Right ventricle myocardium superior (tissue), 1 donor: Measurements from ENCODE around the gene CDH2. TPM values are rescaled to one million over a fixed set of nuclear protein-coding genes. Genes with fewer than 3 reads are reported as not detected.

Experiments
- ATAC-seq: fragments of 200-7000 bp; cut with Tn5 transposase; one replicate; pipeline ENCODE4 v1.9.1; 2020; ENCODE audit warnings: mild to moderate bottlenecking; ENCODE audit not compliant: poor library complexity
- DNase-seq: peaks from one replicate; pipeline ENCODE4 v3.0.0-alpha.2; 2020
- intact Hi-C: fragments of 100-400 bp; cut with DNase I; formaldehyde crosslinking; loops from one replicate; pipeline ENCODE4 v1.11.2; 2022
- total RNA-seq: library from RNA; stranded (reverse); fragmentation: NEBNext Ultra II Directional; extraction: Animal tissue kit (Norgen Biotek cat#: 25700); gene quantifications from one replicate; pipeline ENCODE4 v1.2.1, GENCODE V29; 2021
- donor health status: DM: no; HTN: yes; CAD: no; lungs with severe emphysema.

The CDH2 gene
- total RNA-seq, 1 donor from 2014 or later, result 308 TPM

DNA sequence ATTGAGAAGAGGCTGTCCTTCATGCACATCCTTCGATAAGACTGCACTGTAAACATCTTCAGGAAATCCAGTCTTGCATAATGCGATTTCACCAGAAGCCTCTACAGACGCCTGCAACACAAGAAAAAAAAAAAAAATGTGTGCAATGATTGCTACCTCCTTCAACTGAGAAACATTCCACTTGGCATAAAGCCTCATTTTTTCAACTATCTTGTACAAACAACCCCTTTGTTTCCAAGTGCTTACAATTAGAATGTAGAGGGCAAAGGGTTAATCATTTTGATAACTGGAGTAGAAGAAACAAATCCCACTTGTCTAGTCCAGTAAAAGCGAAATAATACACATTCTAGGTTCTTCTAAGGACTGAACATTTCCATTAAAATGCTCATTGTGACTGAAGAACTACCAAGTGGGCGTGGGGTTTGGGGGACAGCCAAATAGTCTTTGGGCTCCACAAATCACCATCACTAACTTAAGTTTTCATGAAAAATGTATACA lies 29.2 kb downstream of the CDH2 start:
- DNase-seq, result no peak
- intact Hi-C loops, result no loop called here
- ATAC-seq, result no peak

DNA sequence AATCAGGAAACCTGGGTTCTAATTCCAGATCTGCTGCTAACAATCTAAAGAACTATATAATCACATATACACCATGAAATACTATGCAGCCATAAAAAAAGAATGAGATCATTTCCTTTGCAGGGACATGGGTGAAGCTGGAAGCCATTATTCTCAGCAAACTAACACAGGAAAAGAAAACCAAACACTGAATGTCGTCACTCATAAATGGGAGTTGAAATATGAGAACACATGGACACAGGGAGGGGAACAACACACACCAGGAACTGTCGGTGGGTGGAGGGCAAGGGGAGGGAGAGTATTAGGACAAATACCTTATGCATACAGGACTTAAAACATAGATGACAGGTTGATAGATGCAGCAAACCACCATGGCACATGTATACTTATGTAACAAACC lies 33.2 kb downstream of the CDH2 start:
- no peak for ATAC-seq
- DNase-seq, result no peak
- intact Hi-C loops, result no loop called here

DNA sequence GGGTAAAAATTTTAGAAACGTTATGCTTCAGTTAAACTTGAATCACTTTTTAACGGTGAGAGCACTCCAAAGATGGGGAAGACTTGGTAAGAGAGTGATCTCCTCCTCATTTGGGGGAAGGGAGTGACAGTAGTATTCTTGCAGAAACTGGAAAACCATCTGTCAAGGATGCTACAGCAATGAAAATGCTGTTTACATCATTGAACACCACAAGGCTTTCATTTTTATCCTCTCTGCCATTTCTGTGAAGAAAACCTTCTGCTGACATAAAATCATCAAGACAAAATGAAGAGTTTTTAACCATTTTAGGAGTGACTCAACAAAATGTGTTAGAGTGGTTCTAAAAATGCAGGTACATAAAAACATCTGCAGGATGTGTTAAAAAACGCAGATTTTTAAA lies 38.1 kb downstream of the CDH2 start:
- intact Hi-C loops, result no loop called here
- no peak for DNase-seq
- ATAC-seq, result no peak

DNA sequence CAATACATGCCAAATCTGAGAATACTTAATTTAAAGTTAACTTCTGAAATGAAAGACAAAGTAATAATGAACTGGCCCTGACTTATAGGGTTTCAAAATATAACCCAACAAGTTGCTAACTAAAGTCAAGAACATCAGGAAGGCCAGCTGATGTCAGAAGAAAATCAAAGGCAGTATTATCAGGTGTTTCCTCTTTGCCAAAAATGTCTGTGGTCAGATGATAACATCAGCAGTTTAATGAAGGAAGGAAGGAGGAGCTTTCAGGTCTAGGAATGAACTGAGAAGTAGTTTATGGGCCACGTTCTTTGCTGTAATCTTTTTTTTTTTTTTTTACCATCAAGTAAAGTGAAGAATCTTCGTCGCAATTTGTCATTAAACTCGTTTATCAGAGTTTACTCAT lies 40.9 kb downstream of the CDH2 start:
- ATAC-seq, result no peak
- intact Hi-C loops, result no loop called here
- DNase-seq, result no peak

DNA sequence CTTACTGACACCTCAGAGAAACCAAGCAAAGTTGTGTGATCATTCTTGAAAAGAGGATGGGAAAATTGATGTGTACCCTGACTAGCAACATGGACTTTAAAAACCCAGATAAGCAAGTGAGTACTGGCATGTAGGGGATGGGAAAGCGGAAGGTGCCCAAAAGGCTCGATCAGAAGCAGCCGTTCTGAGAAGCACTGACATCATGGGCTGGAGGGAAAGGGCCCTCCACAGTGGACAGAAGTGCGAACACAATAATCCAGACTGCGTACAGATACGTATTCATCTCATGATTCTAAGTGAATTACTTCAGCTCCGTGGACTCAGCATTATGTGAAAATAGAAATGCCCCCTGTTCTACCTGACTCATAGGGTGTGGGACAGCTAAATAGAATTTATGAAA lies 42.2 kb downstream of the CDH2 start:
- intact Hi-C loops, result no loop called here
- no peak for DNase-seq
- peak; percentile 61 for ATAC-seq

DNA sequence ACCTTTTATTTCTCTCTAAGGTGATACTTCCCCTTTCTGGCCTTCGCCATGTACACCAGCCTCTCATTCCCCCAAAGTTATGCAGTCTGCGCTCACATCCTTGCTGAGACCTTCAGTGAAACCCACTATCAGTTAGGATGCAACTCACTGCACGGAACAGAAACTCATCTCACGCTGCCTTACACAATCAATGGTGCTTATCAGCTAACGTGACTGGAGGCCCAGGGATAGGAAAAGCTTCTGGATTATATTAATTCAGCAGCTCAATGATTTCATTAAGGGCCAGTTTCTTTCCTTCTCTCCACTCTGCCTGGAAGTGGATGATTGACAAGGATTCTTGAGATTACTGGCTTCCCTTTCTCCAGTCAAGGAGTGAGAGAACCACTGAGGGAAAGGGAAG lies 44.8 kb downstream of the CDH2 start:
- DNase-seq (no peak), ATAC-seq (no peak)
- intact Hi-C loops, result no loop called here

DNA sequence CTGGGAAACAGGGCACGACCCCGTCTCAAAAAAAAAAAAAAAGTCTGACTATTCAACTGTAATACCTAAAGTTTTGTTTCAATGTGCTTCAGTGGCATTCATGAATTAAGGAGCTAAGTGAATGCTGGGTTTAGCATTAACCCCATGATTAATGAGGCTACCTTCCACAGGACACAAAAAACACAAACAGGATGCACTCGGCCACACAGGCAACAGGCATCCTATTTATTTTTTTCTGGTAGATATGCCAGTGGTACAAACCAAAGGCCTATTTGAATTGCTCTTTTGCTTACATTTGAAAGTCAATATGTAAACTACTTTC lies 48.3 kb downstream of the CDH2 start:
- intact Hi-C loops, result loop anchor here (5.0 kb wide), 1 partner anchor 39 kb away; no protein-coding TSS in a partner anchor
- ATAC-seq, result no peak
- DNase-seq, result no peak

DNA sequence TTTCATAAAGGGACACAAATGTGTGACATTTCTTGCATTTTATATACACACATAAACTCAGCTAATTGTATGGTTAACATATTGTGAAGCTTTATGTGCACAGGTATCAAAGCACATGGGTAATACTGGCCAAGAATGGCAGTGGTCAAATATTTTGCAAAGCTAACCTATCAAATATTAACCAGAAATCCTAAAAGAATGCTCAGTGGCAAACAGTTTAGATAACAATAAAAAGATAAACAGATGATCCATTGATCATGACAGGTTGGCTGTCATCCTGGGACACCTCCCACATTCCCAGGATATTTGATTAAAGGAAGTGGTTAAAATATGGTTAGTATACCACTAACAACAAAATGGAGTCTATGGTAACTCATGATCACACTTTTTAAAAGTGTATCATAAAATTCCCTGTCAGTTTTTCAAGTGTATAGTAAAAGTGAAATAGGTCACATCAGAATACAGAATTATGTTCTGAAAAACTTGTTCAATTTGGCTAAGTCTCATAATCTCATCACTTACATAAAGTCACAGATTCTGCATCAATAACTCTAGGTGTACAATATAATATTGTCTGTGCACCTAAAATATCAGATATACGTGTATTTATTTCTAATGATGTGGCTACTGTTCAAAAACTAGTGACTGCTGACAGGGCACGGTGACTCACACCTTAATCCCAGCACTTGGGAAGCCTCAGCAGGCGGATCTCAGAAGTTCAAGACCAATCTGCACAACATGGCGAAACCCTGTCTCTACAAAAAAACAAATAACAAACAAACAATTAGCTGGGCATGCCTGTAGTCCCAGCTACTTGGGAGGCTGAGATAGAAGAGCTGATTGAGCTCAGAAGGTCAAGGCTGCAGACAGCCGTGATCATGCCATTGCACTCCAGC lies 48.9 kb downstream of the CDH2 start:
- ATAC-seq (peak; percentile 20), DNase-seq (no peak)
- intact Hi-C loops, result loop anchor here (5.0 kb wide), 1 partner anchor 39 kb away; no protein-coding TSS in a partner anchor

DNA sequence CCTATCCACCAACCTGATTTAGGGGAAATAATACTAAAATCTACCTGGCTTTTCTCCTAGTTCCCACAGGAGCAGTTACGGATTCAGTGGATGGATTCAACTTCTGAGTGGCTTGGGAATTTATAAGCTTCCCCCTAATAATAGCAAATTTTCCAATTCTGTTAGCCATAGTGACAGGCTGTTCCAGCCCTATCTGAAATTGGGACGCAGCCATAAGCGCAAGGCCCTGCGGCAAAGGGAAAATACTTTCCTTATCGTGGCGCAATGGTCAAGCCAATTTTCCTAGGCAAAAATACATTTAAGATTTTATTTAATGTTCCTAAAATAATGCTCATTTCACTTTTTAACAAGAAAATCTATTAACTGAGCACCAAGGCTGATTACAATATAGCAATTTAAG lies 49.7 kb downstream of the CDH2 start:
- ATAC-seq, result peak; percentile 77
- intact Hi-C loops, result loop anchor here (5.0 kb wide), 1 partner anchor 40 kb away; no protein-coding TSS in a partner anchor
- peak; percentile 59 for DNase-seq

DNA sequence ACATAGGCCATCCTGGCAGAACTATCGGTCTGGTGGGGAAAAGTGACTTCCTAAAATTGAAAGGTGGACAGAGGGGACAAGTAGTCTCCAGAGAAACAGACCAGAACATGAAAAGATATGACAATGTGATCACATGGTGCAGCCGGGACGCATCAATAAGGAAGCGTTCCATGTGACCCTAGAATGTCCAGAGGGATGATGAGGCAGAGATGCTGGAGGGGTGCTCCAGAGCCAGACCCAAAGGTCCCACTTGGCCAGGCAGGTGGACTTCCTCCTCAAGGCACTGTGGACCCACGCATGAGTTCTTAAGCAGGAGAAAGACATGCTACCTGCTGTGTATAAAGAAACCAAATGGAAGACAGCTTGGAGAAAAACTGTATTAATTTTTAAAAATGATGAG lies 50.2 kb downstream of the CDH2 start:
- DNase-seq (peak; percentile 26), ATAC-seq (peak; percentile 9)
- intact Hi-C loops, result loop anchor here (5.0 kb wide), 1 partner anchor 41 kb away; no protein-coding TSS in a partner anchor

DNA sequence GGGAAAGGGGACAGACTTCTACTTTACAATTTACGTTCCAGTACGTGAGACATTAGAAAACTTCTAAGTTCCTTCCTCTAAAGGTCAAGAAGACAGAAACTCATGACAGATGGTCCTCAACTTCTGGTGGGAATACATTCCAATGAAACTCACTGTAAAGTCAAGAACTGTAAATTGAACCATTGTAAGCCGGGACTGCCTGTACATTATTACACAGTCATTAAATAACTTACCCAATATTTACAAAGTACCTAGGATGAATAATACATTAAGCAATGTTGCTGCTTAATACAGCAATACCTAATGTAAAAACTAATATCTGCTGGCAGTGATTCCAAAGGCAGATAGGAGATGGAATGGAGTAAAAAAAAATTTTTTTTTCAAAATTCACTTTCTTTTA lies 51.9 kb downstream of the CDH2 start:
- intact Hi-C loops, result loop anchor here (5.0 kb wide), 1 partner anchor 42 kb away; no protein-coding TSS in a partner anchor
- ATAC-seq (no peak), DNase-seq (no peak)

DNA sequence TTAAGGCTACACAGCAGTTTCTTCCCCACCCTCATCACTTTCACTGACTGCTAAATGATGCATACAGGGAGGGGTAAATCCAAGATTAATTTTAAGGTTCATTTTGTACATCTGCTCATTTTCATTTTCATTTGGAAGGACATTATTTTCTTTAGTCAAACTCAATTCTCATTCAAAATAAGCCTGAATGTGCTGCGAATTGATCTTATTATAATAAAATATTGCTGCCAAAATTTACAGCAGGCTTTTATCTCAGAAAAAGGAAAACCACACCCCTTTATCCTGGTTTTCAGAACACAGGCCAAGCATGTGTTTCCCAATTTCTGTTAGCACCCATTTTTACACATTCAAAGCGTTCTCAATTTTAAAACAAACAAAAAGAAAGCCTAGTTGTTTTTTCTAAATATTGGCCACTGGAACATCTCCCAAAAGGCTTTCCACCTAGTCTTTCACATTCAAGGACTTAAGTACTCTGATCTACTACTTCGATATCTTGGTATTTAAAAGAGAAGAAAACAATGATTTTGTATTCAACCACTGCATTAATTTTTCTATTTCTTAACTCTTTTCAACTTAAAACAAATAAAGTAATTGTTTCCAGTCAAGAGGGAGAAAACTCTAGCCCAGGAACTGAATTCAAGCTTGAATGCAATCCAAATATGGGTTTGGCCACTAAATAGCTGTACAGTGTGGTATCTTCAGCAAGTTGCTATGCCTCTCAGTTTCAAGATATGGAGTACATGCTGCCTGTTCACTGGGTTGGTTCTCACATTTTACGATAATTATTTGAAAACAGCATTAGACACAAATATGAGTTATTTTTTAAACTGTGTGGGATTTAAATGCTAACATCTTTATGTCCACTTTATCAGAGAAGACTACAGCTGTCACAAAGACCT lies 52.5 kb downstream of the CDH2 start:
- ATAC-seq (no peak), DNase-seq (no peak)
- intact Hi-C loops, result loop anchor here (5.0 kb wide), 1 partner anchor 43 kb away; no protein-coding TSS in a partner anchor

DNA sequence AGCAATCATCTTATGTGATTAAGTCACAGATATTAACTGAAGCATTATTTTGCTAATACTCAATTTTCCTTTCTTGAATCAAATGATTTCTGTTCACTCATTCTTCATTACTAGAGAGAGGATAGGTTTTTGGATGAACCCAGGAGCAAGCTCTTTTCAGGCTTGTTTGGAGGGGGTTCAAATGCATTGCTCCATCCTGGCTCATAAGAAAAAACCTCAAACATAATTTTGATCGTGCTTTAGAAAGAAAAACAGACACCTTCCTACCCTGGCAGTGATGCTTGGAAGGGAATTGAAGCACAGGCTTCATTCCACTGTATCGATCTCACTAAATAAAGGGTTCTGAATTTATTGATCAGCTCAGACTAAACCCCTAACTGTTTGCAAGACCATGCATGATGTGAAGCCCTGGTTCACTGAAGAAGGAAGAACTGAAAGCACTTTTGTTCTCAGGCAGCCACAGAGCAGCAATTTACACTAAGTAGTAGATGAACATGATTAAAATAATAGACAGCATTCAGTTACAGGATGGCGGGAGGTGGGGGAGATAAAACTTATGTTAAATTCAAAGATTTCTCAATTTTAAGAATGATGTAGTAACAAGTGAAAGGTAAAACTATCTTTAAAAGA lies 53.4 kb downstream of the CDH2 start:
- ATAC-seq, result no peak
- intact Hi-C loops, result no loop called here
- DNase-seq, result no peak

DNA sequence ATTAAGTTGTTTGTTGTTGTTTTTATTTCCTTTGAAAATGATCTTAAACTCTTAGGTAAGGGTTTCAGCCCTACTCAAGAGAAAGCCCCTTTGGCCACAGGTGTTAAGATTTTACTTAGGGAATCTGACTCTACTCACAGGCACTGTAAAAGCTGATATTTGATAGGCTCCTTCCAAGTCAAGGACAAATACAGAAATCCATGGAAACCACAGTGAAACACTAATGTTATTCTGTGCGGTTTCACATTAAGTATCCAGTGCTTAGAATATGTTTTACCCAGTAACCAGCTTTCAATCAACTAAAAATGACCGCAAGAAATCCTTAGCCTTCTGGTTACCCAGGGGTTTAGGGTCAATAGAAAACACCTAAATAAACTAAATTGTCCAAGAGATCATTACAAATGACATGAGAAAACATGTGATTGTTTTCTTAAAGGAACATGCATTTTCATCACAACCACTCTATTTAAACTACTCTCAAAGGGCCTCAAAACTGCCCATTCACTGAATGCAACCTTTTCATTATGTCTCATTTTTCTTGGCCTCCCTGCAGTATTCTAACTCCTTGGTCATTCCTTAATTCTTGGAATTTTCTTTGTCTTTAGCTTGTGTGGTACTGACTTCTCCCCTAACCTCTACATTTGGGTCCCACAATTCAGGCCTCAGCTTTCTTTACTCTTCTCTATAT lies 56.0 kb downstream of the CDH2 start:
- no peak for ATAC-seq
- intact Hi-C loops, result no loop called here
- DNase-seq, result no peak

DNA sequence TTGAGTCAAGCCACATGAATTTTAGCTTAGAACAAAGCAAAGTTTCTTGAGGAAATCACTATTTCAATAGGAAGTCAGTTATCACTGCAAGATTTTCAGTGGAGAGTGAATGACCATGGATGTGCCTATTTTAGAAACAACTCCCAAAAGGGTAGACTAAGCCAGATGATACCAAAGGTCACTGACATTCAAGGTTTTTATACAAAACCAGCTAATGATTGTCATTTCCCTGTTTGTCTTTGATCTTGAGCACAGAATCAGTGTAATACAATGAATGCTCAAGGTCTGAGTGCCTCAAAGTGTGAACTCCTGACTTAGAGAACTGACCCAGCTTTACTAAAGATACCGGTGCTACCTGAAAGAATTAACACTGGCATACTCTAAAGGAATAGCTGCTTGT lies 60.5 kb downstream of the CDH2 start:
- ATAC-seq (no peak), DNase-seq (no peak)
- intact Hi-C loops, result no loop called here

DNA sequence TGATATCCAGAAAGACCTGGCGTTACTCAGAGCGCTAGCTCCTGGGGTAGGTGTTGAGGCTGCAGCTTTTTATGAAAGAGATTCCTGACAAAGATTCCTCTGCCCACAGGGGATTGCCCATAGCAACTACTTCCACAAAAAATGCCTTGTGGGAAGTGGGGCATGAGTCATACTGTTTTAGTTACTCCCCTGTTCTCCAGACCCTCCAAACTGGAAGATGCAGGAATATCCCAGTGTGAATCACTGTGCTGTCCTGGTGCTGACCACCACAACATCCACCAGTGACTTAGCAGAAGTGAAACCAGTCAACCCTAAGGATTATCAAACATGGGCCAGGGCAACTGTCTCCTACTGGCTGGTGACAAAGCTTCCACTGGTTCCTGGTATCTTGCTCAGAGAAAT lies 61.8 kb downstream of the CDH2 start:
- ATAC-seq, result no peak
- intact Hi-C loops, result no loop called here

DNA sequence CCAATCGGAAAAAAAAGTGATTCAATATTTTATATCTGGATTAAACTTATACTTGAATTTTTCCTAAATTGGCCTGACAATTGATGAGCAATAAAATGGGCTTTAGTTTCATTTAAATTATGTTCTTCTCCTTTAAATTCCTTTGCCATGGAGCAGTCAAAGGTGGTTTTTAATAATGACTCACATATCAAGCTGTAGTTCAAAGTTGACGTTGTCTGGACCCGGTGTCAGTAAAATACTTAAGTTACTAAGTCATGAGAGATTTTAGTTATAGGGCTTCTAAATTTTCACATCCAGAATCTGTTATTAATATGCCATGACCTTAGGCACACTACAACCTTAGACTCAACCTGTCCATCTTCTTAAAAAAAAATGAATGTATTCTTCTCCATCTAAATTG lies 62.5 kb downstream of the CDH2 start:
- DNase-seq, result no peak
- intact Hi-C loops, result no loop called here
- no peak for ATAC-seq

More for the DNA sequence above, 61.8 kb downstream of the CDH2 start:
- DNase-seq, result no peak

DNA sequence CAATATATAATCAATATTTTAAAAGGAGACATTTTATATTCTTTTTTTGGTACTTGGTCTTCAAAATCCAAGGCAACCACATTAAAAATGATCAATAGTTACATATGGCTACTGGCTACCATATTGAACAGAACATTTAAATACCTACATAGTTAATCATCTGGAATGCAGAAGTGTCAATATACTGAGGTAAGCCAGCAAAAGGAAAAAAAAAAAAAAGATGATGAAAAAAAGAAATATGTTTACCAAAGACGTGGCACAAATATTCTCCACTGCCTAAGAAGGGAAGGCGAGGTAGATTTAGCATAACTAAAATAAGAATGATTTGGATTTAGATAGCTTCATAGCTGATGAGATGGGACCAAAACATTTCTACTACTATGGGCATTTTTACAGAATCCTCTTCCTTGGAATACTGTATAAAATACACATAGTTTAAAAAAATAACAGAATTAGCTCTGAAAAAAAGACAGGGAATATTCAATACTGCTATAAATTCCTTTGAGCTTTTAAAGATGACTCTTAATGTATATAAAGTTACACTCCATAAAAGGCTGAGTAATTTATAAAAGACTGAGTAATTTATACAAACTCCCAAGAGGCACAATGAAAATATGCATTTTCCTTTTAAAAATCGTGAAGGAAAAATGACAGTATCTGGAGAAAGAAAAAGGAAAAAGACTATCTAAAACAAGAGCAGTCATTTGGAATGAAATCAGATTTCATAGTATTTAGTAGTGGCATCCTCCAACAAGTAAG lies 63.5 kb downstream of the CDH2 start:
- ATAC-seq, result no peak
- intact Hi-C loops, result no loop called here
- DNase-seq, result no peak
